22Rv1 (cell line): ENCODE measurements around the gene ZNF385C.

Experiments used
- CTCF ChIP-seq: fragments of 450-650 bp; IDR thresholded peaks from 2 replicates; pipeline ENCODE4 v1.5.1; 2017; ENCODE audit warnings: mild to moderate bottlenecking
- ZFX ChIP-seq: fragments of 450-650 bp; IDR thresholded peaks from 2 replicates; pipeline ENCODE4 v1.6.1; 2017; ENCODE audit warnings: antibody characterized with exemption, borderline replicate concordance

GRCh38 chr17:42039794-42040763, 58.2 kb downstream of the ZNF385C start:
- no peak for TF ChIP-seq CTCF
- TF ChIP-seq ZFX = no peak
